NCI-H524 treated with DMSO at 0.1 percent for 48 hours (cell line): ENCODE results near the gene ZDHHC11.
"Not testable (repeated sequence)": the region's sequence is repeated elsewhere in the genome, so short reads cannot be mapped to it uniquely, and the experiment has no call there.

ENCODE experiments used
- DNase-seq: peaks from one replicate; lab custom pipeline; 2025; lab: John Stamatoyannopoulos, UW

ZDHHC11 gene

GRCh38 chr5:761059-761771 lies 89.6 kb downstream of the ZDHHC11 start:
- DNase-seq, result no peak

- DNase-seq, result no peak
Measured at GRCh38 chr5:760363-761058, 90.3 kb downstream of the ZDHHC11 start.

DNA sequence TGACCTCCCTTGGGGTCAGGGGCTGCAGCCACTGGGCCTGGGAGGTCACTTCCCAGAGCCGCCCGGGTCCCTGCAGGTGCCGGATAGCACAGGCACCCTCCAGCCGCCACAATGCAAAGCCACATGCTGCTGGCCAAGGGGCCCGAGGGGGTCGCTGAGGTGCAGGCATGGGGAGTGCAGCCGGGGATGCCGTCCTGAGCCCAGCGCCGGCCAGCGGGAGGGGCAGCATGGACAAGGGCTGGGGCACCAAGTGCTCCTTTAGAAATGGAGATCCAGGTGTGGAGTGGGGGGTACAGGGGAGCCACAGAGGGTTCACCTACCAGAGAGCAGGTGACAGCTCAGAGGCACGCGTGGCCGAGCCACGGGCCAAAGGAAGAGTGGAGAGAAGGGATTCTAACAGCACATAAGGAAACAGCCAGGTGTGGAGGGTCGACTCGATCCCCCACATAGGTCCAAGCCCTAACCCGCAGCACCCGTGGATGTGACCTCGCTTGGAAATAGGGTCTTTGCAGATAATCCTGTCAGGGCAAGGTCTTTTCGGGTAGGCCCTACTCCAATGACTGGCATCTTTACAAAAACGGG lies 90.9 kb downstream of the ZDHHC11 start:
- DNase-seq, result no peak

DNA sequence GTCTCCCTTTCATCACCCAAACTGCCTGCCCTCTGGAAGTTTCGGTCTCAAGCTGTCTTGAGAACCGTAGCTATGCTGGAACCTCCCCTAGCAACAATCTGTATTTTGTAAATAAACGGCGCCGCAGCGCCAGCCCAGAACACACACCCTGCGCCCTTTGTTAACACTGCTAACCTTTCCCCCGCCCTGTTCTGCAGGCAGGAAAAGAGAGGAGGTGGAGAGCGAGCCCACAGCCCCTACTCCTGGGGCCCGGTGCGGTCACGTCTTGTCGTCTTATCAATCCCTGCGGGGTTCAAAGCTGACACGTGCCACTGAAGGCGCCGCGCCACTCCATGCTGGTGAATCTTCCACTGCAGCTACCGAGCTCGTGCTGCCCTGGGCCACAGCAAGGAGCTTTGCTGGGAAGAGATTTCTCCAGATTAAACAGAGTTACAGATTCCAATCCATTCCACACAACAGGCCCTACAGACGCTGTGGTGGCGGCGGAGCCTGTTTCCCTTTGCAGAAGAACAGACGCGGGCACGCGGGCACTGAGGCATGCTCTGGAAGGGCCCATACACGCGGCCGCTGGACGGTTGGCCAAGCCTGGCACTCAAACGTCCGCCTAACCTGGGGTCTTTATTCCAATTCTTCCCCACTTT lies 91.6 kb downstream of the ZDHHC11 start:
- no peak for DNase-seq

GRCh38 chr5:758698-759053 lies 92.1 kb downstream of the ZDHHC11 start:
- DNase-seq, result no peak

GRCh38 chr5:757931-758697 lies 92.7 kb downstream of the ZDHHC11 start:
- no peak for DNase-seq

DNA sequence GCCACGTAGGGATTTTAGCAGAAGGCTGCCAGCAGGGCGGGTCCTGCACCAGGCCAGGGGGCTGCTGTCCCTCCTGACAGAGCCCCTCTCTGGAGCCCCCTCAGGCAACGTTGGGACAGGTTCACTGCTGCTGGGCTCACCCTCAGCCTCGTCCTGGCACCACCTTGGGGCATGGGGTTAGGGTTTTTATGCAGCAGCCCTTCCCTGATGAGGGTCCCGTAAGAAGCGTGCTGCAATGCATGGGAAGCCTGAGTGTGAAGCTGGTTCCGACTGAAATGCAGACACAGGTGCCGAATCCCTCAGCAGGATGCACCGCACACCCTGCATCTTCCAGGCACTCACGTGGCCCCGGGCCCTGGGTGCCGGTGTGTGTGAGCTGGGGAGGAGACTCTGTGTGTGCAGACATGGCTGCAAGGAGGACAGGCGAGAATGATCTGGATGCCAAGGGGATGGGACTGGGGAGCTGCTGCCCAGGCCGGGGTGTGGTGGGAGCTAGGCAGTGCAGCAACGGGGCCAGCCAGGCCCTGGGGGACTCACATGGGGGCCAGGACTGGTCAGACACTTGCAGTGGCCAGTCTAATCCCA lies 93.3 kb downstream of the ZDHHC11 start:
- no peak for DNase-seq

DNA sequence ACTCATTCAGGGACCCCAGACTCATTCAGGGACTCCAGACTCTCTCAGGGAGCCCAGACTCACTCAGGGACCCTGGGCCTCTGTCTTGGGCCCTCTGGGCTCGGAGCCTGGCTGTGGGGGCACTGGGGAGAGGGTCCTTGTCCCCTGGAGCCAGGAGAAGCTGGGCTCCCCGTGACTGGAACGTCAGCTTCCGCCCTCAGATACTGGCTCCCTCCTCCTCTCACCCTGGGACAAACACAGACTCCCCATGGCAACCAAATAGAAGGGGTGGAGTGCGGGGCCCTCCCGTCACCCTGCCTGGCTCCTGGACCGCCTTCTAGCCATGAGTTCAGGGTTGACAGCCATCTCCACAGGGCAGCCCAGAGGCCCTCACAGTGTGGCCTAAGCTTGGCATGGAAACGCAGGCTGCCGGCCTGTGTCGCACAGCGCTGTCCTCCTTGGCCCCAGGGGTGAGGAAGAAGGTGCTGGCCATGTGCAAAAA lies 93.9 kb downstream of the ZDHHC11 start:
- DNase-seq, result no peak

DNA sequence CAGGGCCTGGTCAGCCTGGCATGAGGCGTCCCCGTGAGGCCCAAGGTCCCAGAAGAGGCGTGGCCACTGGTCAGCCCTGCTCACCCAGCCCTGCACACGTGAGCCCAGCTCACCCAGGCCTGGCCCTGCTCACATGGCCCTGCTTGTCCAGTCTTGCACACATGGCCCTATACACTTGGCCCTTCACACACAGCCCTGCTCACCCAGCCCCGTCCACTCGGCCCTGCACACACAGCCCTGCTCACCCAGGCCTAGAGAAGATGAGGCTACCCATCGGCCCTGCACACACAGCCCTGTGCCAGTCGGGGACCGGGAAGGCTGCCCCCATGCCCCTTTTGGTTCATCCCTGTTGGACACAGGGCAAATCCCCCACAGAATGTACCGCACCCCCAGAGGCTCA lies 94.6 kb downstream of the ZDHHC11 start:
- DNase-seq, result no peak

GRCh38 chr5:754143-754632 lies 96.6 kb downstream of the ZDHHC11 start:
- not testable (repeated sequence) for DNase-seq

DNA sequence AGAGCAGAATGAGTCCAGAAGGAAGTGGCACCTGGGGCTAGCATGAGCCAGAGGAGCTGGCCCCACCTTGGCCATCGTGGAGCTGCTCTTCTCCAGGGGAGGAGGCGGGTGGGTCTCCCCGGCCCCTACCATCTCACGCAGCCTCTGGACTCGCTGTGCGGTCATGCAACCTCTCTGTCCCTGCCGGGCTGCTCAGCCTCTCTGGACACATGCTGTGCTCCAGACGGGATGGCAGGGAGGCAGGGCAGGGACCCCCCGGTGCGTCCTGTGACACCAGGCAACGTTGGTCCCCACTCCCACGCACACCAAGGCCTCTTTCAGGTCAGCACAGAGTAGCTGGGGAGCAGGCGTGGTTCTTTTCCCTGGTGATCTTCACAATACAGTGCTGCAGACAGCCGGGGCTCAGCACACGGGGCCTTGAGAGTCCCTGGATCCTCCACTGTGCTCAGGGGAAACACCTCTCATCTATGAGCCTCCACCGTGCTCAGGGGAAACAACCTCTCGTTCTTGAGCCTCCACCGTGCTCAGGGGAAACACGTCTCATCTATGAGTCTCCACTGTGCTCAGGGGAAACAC lies 97.1 kb downstream of the ZDHHC11 start:
- not testable (repeated sequence) for DNase-seq

GRCh38 chr5:752532-753115 lies 98.2 kb downstream of the ZDHHC11 start:
- not testable (repeated sequence) for DNase-seq

GRCh38 chr5:751992-752391 lies 98.8 kb downstream of the ZDHHC11 start:
- not testable (repeated sequence) for DNase-seq

- no peak for DNase-seq
Measured at GRCh38 chr5:751496-751895, 99.3 kb downstream of the ZDHHC11 start.

GRCh38 chr5:750226-750625 lies 100.6 kb downstream of the ZDHHC11 start:
- not testable (repeated sequence) for DNase-seq

DNA sequence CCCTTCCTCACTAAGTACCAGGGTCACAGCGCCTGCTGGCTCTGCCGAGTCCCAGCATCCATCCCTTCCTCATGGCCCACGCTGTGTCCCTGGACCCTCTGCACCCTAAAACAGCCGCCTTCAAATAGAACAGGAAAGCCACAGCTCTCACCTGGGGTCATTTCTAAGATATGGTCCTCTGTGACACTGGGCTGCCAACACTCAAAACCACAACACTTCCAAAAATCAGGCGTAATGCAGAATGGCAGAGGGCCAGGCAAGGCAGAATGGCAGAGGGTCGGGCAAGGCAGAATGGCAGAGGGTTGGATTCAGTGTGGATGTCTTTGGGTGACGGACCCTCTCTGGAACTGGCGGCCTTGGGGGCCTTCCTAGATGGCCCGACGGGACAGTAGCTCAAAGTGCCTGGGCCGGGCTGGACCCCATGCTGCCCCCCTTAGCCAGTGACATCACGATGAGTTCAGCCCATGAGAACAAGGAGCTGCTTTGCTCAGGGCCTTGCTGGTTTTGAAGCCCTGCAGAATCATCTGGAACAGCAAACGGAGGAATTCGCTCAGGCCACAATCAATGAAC lies 101.6 kb downstream of the ZDHHC11 start:
- no peak for DNase-seq

DNA sequence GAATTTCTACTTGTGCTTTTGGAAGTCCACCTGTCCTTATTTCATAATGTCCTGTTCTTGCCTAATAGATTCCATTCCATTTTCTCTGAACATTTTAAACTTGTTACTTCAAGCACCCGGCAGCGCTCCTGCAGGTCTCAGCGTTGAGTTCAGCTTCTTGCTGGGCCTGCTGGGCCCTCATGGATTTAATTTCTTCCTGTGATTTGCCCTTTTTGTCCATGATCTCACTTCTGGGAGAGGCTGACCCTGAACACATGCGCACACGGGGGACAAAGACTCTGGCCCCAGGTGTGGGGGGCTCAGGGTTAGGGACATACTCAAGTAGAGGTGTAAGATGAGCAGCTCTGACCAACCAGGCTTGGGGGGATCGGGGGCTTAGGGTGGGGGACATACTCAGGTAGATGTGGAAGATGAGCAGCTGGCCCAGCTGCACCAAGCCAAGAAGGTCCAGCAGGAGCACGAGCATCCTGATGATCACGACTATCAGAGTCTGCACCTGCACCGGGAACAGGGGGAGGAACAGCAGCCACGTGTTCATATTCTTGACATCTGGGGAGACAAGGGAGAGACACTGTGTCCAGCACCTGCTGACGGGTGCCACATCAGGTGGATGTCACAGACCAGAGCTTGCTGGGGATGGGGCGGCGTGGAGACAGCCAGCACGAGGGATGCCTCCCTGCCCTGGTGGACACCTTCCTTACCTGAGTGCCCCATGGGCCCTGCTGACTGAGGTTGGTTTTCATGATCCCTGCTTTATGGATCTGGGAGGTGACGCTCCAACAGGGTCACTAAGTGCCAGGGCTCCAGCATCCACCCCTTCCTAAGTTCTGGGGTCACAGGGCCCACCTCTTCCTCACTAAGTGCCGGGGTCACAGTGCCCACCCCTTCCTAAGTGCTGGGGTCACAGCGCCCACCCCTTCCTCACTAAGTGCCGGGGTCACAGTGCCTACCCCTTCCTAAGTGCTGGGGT lies 102.5 kb downstream of the ZDHHC11 start:
- not testable (repeated sequence) for DNase-seq

- DNase-seq, result not testable (repeated sequence)
Measured at GRCh38 chr5:747303-747844, 103.4 kb downstream of the ZDHHC11 start.
